HG02759 (cell line): ENCODE measurements around the gene SCG3.

Experiments
- ATAC-seq: cut with Tn5 transposase; IDR thresholded peaks from one replicate; pipeline ENCODE4 v1.9.1; 2021; ENCODE audit warnings: mild to moderate bottlenecking, moderate library complexity; ENCODE audit not compliant: unreplicated experiment

The SCG3 gene

GRCh38 chr15:51677452-51677851 is 3.9 kb upstream of the SCG3 start:
- ATAC-seq = no peak

- no peak for ATAC-seq
Observed at GRCh38 chr15:51678096-51678495, 3.2 kb upstream of the SCG3 start.

- ATAC-seq = no peak
Observed at GRCh38 chr15:51680321-51680720, 982 bp upstream of the SCG3 start.

- no peak for ATAC-seq
Observed at GRCh38 chr15:51687565-51687964, 6.3 kb downstream of the SCG3 start.

GRCh38 chr15:51688863-51689262 is 7.6 kb downstream of the SCG3 start:
- ATAC-seq = no peak

GRCh38 chr15:51692154-51692553 is 10.9 kb downstream of the SCG3 start:
- ATAC-seq = no peak

GRCh38 chr15:51696566-51696965 is 15.3 kb downstream of the SCG3 start:
- ATAC-seq = no peak

- no peak for ATAC-seq
Observed at GRCh38 chr15:51697163-51697562, 15.9 kb downstream of the SCG3 start.

- no peak for ATAC-seq
Observed at GRCh38 chr15:51699373-51699772, 18.1 kb downstream of the SCG3 start.

GRCh38 chr15:51702710-51703109 is 21.4 kb downstream of the SCG3 start:
- no peak for ATAC-seq

GRCh38 chr15:51706291-51706690 is 25.0 kb downstream of the SCG3 start:
- ATAC-seq = no peak

GRCh38 chr15:51706926-51707608 is 25.8 kb downstream of the SCG3 start:
- no peak for ATAC-seq

- ATAC-seq = no peak
Observed at GRCh38 chr15:51708013-51708412, 26.7 kb downstream of the SCG3 start.

- ATAC-seq = no peak
Observed at GRCh38 chr15:51709031-51709430, 27.7 kb downstream of the SCG3 start.

GRCh38 chr15:51714162-51714561 is 32.9 kb downstream of the SCG3 start:
- ATAC-seq = no peak

GRCh38 chr15:51714911-51715310 is 33.6 kb downstream of the SCG3 start:
- ATAC-seq = no peak

GRCh38 chr15:51718219-51718618 is 36.9 kb downstream of the SCG3 start:
- ATAC-seq = no peak

GRCh38 chr15:51718746-51719145 is 37.4 kb downstream of the SCG3 start:
- no peak for ATAC-seq

- no peak for ATAC-seq
Observed at GRCh38 chr15:51720201-51720995, 39.1 kb downstream of the SCG3 start.

GRCh38 chr15:51721199-51721960 is 40.1 kb downstream of the SCG3 start:
- ATAC-seq = no peak

- no peak for ATAC-seq
Observed at GRCh38 chr15:51724199-51724598, 42.9 kb downstream of the SCG3 start.

- ATAC-seq = no peak
Observed at GRCh38 chr15:51724673-51725072, 43.4 kb downstream of the SCG3 start.
